D721Med (cell line): Measurements from ENCODE around the gene H1-8.

Experiments used
- DNase-seq: peaks from one replicate; pipeline ENCODE4 v3.0.0; 2011; ENCODE audit warnings: low spot score; ENCODE audit not compliant: insufficient read length
- FAIRE-seq: peaks from 2 replicates; lab custom pipeline; 2011; peaks lifted over from hg19 to GRCh38; lab: Jason Lieb, UNC
- TF ChIP-seq, protein P1 (sequence below): IDR thresholded peaks from 2 replicates; pipeline ENCODE4 v1.5.1; 2012; ENCODE audit warnings: mild to moderate bottlenecking, control low read depth; ENCODE audit not compliant: insufficient read depth; ENCODE audit errors: missing control alignments

The H1-8 gene

DNA sequence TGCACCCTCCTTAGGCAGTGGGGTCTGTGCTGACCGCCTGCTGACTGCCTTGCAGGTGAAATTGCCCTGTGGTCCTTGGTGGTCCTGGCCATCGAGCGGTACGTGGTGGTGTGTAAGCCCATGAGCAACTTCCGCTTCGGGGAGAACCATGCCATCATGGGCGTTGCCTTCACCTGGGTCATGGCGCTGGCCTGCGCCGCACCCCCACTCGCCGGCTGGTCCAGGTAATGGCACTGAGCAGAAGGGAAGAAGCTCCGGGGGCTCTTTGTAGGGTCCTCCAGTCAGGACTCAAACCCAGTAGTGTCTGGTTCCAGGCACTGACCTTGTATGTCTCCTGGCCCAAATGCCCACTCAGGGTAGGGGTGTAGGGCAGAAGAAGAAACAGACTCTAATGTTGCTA lies 12.2 kb upstream of the H1-8 start:
- FAIRE-seq (no peak), DNase-seq (no peak)
- TF ChIP-seq, protein P1, sequence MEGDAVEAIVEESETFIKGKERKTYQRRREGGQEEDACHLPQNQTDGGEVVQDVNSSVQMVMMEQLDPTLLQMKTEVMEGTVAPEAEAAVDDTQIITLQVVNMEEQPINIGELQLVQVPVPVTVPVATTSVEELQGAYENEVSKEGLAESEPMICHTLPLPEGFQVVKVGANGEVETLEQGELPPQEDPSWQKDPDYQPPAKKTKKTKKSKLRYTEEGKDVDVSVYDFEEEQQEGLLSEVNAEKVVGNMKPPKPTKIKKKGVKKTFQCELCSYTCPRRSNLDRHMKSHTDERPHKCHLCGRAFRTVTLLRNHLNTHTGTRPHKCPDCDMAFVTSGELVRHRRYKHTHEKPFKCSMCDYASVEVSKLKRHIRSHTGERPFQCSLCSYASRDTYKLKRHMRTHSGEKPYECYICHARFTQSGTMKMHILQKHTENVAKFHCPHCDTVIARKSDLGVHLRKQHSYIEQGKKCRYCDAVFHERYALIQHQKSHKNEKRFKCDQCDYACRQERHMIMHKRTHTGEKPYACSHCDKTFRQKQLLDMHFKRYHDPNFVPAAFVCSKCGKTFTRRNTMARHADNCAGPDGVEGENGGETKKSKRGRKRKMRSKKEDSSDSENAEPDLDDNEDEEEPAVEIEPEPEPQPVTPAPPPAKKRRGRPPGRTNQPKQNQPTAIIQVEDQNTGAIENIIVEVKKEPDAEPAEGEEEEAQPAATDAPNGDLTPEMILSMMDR = no peak

- FAIRE-seq = no peak
Measured at GRCh38 chr3:129531699-129532098, 11.3 kb upstream of the H1-8 start.

GRCh38 chr3:129532261-129532660 lies 10.7 kb upstream of the H1-8 start:
- TF ChIP-seq, protein P1 = no peak
- FAIRE-seq (no peak), DNase-seq (no peak)

More at GRCh38 chr3:129531699-129532098, 11.3 kb upstream of the H1-8 start:
- no peak for DNase-seq
- TF ChIP-seq, protein P1 = no peak

GRCh38 chr3:129533406-129533805 lies 9.6 kb upstream of the H1-8 start:
- FAIRE-seq = no peak
- TF ChIP-seq, protein P1 = no peak
- no peak for DNase-seq

GRCh38 chr3:129534428-129535027 lies 8.4 kb upstream of the H1-8 start:
- no peak for FAIRE-seq
- TF ChIP-seq, protein P1 = no peak
- no peak for DNase-seq

- TF ChIP-seq, protein P1 = no peak
- DNase-seq = no peak
- FAIRE-seq = no peak
Measured at GRCh38 chr3:129535075-129535474, 7.9 kb upstream of the H1-8 start.

DNA sequence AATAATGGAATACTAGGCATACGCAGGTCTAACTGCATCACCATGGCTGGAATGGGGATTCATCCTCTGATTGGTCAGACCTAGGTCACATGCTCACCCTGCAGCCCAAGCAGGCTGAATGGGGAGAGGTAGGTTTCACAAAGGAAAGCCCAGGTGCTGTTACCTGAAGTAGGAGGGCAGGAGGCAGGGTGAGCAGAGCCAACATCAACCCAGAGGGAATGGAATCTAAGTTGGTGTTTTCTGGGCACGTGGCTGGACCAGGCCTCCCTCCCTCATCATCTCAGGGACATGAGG lies 6.7 kb upstream of the H1-8 start:
- FAIRE-seq (no peak), DNase-seq (no peak)
- TF ChIP-seq, protein P1 = no peak
